H1 (cell line): ENCODE data around the gene POLR1G. TPM values are rescaled to one million over a fixed set of nuclear protein-coding genes. Genes with fewer than 3 reads are reported as not detected.
A peak's percentile ranks its signal among the peaks of the same experiment; 100 is the strongest.

ENCODE experiments used
- CTCF ChIA-PET: fragments of 300-600 bp; sonication (Branson Sonifier 250); formaldehyde crosslinking; loops from one replicate; lab custom pipeline; 2021; ENCODE audit not compliant: partially characterized antibody; lab: Charles Lee
- POLR2A ChIA-PET: fragments of 300-600 bp; sonication (Branson Sonifier 250); formaldehyde crosslinking; loops from one replicate; lab custom pipeline; 2021; ENCODE audit warnings: inconsistent platforms; ENCODE audit not compliant: partially characterized antibody; lab: Charles Lee
- DNase-seq, 2 experiments: peaks; one replicate each; pipeline versions ENCODE4 v3.0.0 to v3.0.0-alpha.2; 2010 to 2022; ENCODE audit warnings: low spot score in 2 of 2, low read depth in 1 of 2, mixed read lengths in 1 of 2
- FAIRE-seq: peaks from 2 replicates; lab custom pipeline; 2011; peaks lifted over from hg19 to GRCh38; lab: Jason Lieb, UNC
- H2AFZ ChIP-seq: 2 replicates; pipeline ENCODE4 v1.8.1; 2012; ENCODE audit warnings: low read length, inconsistent platforms
- H2AK5ac ChIP-seq: 2 replicates; pipeline ENCODE4 v1.6.1; 2013; ENCODE audit warnings: low read depth, low read length
- H2BK120ac ChIP-seq: replicated peaks from 2 replicates; pipeline ENCODE3; 2013; ENCODE audit warnings: low read depth, low read length, inconsistent platforms
- H2BK12ac ChIP-seq: 2 replicates; pipeline ENCODE4 v1.6.1; 2013; ENCODE audit warnings: low read depth, low read length
- H2BK15ac ChIP-seq: 2 replicates; pipeline ENCODE4 v1.6.1; 2013; ENCODE audit warnings: low read length
- H2BK20ac ChIP-seq: 2 replicates; pipeline ENCODE4 v1.6.1; 2013; ENCODE audit warnings: low read length
- H2BK5ac ChIP-seq: 2 replicates; pipeline ENCODE4 v1.6.1; 2013; ENCODE audit warnings: low read depth, low read length
- H3K14ac ChIP-seq: 2 replicates; pipeline ENCODE4 v1.6.1; 2013; ENCODE audit warnings: inconsistent platforms; ENCODE audit not compliant: insufficient read length
- H3K18ac ChIP-seq: 2 replicates; pipeline ENCODE4 v1.6.1; 2013; ENCODE audit warnings: low read length; ENCODE audit errors: extremely low read depth
- H3K23ac ChIP-seq: 2 replicates; pipeline ENCODE4 v1.6.1; 2013; ENCODE audit warnings: inconsistent platforms; ENCODE audit not compliant: insufficient read length
- H3K23me2 ChIP-seq: 2 replicates; pipeline ENCODE4 v1.6.1; 2013; ENCODE audit warnings: low read depth, low read length
- H3K27ac ChIP-seq: 2 replicates; pipeline ENCODE4 v1.6.1; 2011; ENCODE audit warnings: low read depth, low read length, inconsistent platforms
- H3K27me3 ChIP-seq, 4 experiments: replicated peaks in 1 of 4; 1 replicate in 1 of 4; 2 replicates in 3 of 4; pipeline versions ENCODE4 v1.6.1 to v1.8.1; 2011 to 2013; ENCODE audit warnings: low read length in 3 of 4, mild to moderate bottlenecking in 3 of 4, inconsistent platforms in 2 of 4, mixed read lengths in 2 of 4, moderate library complexity in 1 of 4; ENCODE audit not compliant: control insufficient read depth in 3 of 4, insufficient read depth in 3 of 4; ENCODE audit errors: extremely low read depth in 1 of 4
- H3K36me3 ChIP-seq, 4 experiments: 2 replicates each; pipeline versions ENCODE4 v1.6.1 to v1.8.1; 2011 to 2013; ENCODE audit warnings: mild to moderate bottlenecking in 4 of 4, low read length in 3 of 4, moderate library complexity in 2 of 4, control low read depth in 1 of 4, inconsistent platforms in 1 of 4; ENCODE audit not compliant: insufficient read depth in 4 of 4, control insufficient read depth in 2 of 4
- H3K4ac ChIP-seq: replicated peaks from 2 replicates; pipeline ENCODE3; 2013; ENCODE audit warnings: low read length, low read depth, mixed read lengths, inconsistent platforms; ENCODE audit not compliant: insufficient read length
- H3K4me1 ChIP-seq, 4 experiments: replicated peaks in 1 of 4; 1 replicate in 1 of 4; 2 replicates in 3 of 4; pipeline versions ENCODE4 v1.6.1 to v1.8.1; 2011 to 2013; ENCODE audit warnings: low read length in 3 of 4, inconsistent platforms in 2 of 4, mixed read lengths in 1 of 4; ENCODE audit not compliant: insufficient read depth in 4 of 4, control insufficient read depth in 3 of 4
- H3K4me2 ChIP-seq, 2 experiments: 2 replicates each; pipeline versions ENCODE4 v1.6.1 to v1.8.1; 2011 to 2013; ENCODE audit warnings: low read depth in 2 of 2, low read length in 2 of 2, control low read depth in 1 of 2, inconsistent platforms in 1 of 2, mild to moderate bottlenecking in 1 of 2; ENCODE audit not compliant: insufficient read depth in 1 of 2
- H3K4me3 ChIP-seq, 4 experiments: fragments of 200-600, 300-600 bp in 1 of 4; sonication (generic), shearing (Covaris generic), sonication (Bioruptor Twin) in 1 of 4; 2 replicates each; pipeline versions ENCODE4 v1.5.1 to v1.8.1; 2011 to 2016; ENCODE audit warnings: low read length in 4 of 4, low read depth in 3 of 4, control low read depth in 2 of 4, inconsistent platforms in 2 of 4, mild to moderate bottlenecking in 2 of 4, mixed read lengths in 1 of 4, moderate library complexity in 1 of 4; ENCODE audit not compliant: insufficient read depth in 2 of 4; ENCODE audit errors: extremely low read depth in 1 of 4
- H3K56ac ChIP-seq: replicated peaks from 2 replicates; pipeline ENCODE3; 2013; ENCODE audit warnings: low read depth, mild to moderate bottlenecking, mixed read lengths, low read length, inconsistent platforms; ENCODE audit not compliant: insufficient read length
- H3K79me1 ChIP-seq: 2 replicates; pipeline ENCODE4 v1.6.1; 2013; ENCODE audit warnings: low read depth, low read length, control low read depth
- H3K79me2 ChIP-seq, 2 experiments: 2 replicates each; pipeline versions ENCODE4 v1.6.1 to v1.8.1; 2012 to 2013; ENCODE audit warnings: low read length in 2 of 2, mild to moderate bottlenecking in 2 of 2, inconsistent platforms in 1 of 2; ENCODE audit not compliant: insufficient read depth in 2 of 2, control insufficient read depth in 1 of 2
- H3K9ac ChIP-seq, 4 experiments: replicated peaks in 1 of 4; 1 replicate in 1 of 4; 2 replicates in 3 of 4; pipeline versions ENCODE4 v1.6.1 to v1.8.1; 2011 to 2013; ENCODE audit warnings: low read depth in 3 of 4, low read length in 3 of 4, control low read depth in 2 of 4, mild to moderate bottlenecking in 2 of 4, moderate library complexity in 2 of 4, inconsistent platforms in 1 of 4; ENCODE audit errors: extremely low read depth in 1 of 4
- H3K9me3 ChIP-seq, 2 experiments: 2 replicates each; pipeline versions ENCODE4 v1.6.1 to v1.8.1; 2012 to 2013; ENCODE audit warnings: mild to moderate bottlenecking in 2 of 2, moderate library complexity in 2 of 2, control low read depth in 1 of 2, inconsistent platforms in 1 of 2, low read depth in 1 of 2, low read length in 1 of 2, mixed read lengths in 1 of 2; ENCODE audit not compliant: insufficient read depth in 2 of 2
- H4K20me1 ChIP-seq, 2 experiments: replicated peaks in 1 of 2; 2 replicates each; pipeline versions ENCODE3 to v1.8.1; 2011 to 2013; ENCODE audit warnings: inconsistent platforms in 2 of 2, low read length in 2 of 2, mild to moderate bottlenecking in 1 of 2; ENCODE audit not compliant: insufficient read depth in 2 of 2, control insufficient read depth in 1 of 2
- H4K5ac ChIP-seq: 2 replicates; pipeline ENCODE4 v1.6.1; 2013; ENCODE audit warnings: low read length, low read depth, mixed read lengths, inconsistent platforms; ENCODE audit not compliant: insufficient read length
- H4K8ac ChIP-seq: 2 replicates; pipeline ENCODE4 v1.8.0; 2013; ENCODE audit warnings: mild to moderate bottlenecking, moderate library complexity, low read length, inconsistent platforms; ENCODE audit not compliant: insufficient read depth; ENCODE audit errors: extremely low read depth
- H4K91ac ChIP-seq: replicated peaks from 2 replicates; pipeline ENCODE3; 2013; ENCODE audit warnings: low read length, mixed read lengths, inconsistent platforms; ENCODE audit not compliant: insufficient read length
- BRCA1 ChIP-seq: IDR thresholded peaks from 2 replicates; pipeline ENCODE4 v1.6.1; 2012; ENCODE audit warnings: low read depth, low read length, improper control_type of control experiment
- CHD1 ChIP-seq: IDR thresholded peaks from 2 replicates; pipeline ENCODE4 v1.6.1; 2012; ENCODE audit warnings: low read depth, low read length, improper control_type of control experiment
- CREB1 ChIP-seq: IDR thresholded peaks from 2 replicates; pipeline ENCODE4 v1.6.1; 2012; ENCODE audit warnings: inconsistent platforms
- GTF2F1 ChIP-seq: IDR thresholded peaks from 2 replicates; pipeline ENCODE4 v1.6.1; 2012; ENCODE audit warnings: low read depth, low read length, improper control_type of control experiment, borderline replicate concordance
- HDAC2 ChIP-seq, 2 experiments: fragments of 300-600 bp in 1 of 2; sonication (generic) in 1 of 2; IDR thresholded peaks; 2 replicates each; pipeline ENCODE4 v1.6.1; 2011 to 2012; ENCODE audit warnings: low read depth in 2 of 2, low read length in 2 of 2, mild to moderate bottlenecking in 2 of 2, moderate library complexity in 2 of 2, borderline replicate concordance in 1 of 2, inconsistent platforms in 1 of 2
- JUN ChIP-seq: IDR thresholded peaks from 2 replicates; pipeline ENCODE4 v1.6.1; 2011; ENCODE audit warnings: low read depth, mild to moderate bottlenecking, improper control_type of control experiment, low read length
- KDM1A ChIP-seq: fragments of 200-600, 300-600 bp; sonication (generic); IDR thresholded peaks from 2 replicates; pipeline ENCODE4 v1.7.1; 2016; ENCODE audit warnings: mild to moderate bottlenecking, low read length, borderline replicate concordance
- NRF1 ChIP-seq: IDR thresholded peaks from 2 replicates; pipeline ENCODE4 v1.6.1; 2011; ENCODE audit warnings: mild to moderate bottlenecking, low read depth, low read length, improper control_type of control experiment
- TEAD4 ChIP-seq: IDR thresholded peaks from 2 replicates; pipeline ENCODE4 v1.6.1; 2012; ENCODE audit warnings: low read depth, low read length, inconsistent platforms, mixed read lengths
- YY1 ChIP-seq: IDR thresholded peaks from 2 replicates; pipeline ENCODE4 v1.6.1; 2011; ENCODE audit warnings: low read depth, mild to moderate bottlenecking, low read length
- WGBS, 2 experiments: shearing (Covaris generic) in 1 of 2; methylation state at CpG; one replicate each; pipeline versions ENCODE4 v1.1.6 to v1.1.7; 2013 to 2015; ENCODE audit warnings: low lambda C conversion rate in 2 of 2, mixed read lengths in 2 of 2, inconsistent platforms in 1 of 2, low coverage in 1 of 2, missing lambda C conversion rate in 1 of 2; ENCODE audit not compliant: insufficient replicate concordance in 2 of 2, insufficient coverage in 1 of 2, insufficient read length in 1 of 2; ENCODE audit errors: extremely low coverage in 1 of 2, missing lambda C conversion rate in 1 of 2; 5-methylcytosine and 5-hydroxymethylcytosine counted together
- polyA plus RNA-seq, 7 experiments: library from polyadenylated mRNA; depleted of rRNA in 3 of 7; stranded (reverse) in 5 of 7; unstranded in 2 of 7; fragments of >200 nt in 5 of 7; fragments of 200-250 nt in 2 of 7; gene quantifications; 1 replicate in 5 of 7; 2 replicates in 1 of 7; 4 replicates in 1 of 7; pipeline versions ENCODE4 v1.2.1 to v1.2.3, GENCODE V29; 2011 to 2013; ENCODE audit warnings: missing spikeins in 2 of 7, mixed read lengths in 2 of 7
- total RNA-seq: library from RNA; stranded (reverse); fragmentation: NEBNext Ultra II Directional; extraction: Animal tissue kit (Norgen Biotek cat#: 25700); gene quantifications from 2 replicates; pipeline ENCODE4 v1.2.1, GENCODE V29; 2021
- TF ChIP-seq, protein P1 (sequence below): IDR thresholded peaks from 2 replicates; pipeline ENCODE4 v1.6.1; 2012; ENCODE audit warnings: low read length, inconsistent platforms

POLR1G gene
- total and polyA plus RNA-seq, 2 of the 8 experiments (the other 6 are each of a cell fraction or from before 2014, with no cell fraction given): 16.8 to 34.8 TPM

DNA sequence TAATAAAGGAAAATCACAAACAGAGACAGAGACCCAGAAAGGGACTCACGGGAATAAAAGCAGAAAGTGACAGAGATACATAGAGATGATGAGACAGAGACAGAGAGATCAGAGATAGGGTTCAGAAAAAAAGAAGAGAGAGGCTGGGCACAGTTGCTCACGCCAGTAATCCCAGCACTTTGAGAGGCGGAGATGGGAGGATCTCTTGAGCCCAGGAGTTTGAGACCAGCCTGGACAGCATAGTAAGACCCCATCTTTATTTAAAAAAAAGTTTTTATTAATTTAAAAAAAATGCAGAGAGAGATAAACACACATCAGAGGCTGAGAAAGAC is 41.9 kb downstream of the POLR1G start:
- Histone ChIP-seq H3K56ac (no peak overlapping the region), H4K20me1 (no peaks in the 10 kb centered on the region), H2BK15ac (no peak overlapping the region), H3K27ac (no peak overlapping the region), H3K23ac (no peak overlapping the region), H4K8ac (no peak overlapping the region), H2BK12ac (no peak overlapping the region), H3K27me3 (peaks cover 0 to 19% (median 14%) of the 10 kb centered on the region in 4 experiments; a peak in 6 of 7 replicates), H3K4me2 (no peak overlapping the region), H3K4ac (no peak overlapping the region), H3K4me3 (no peak overlapping the region), H3K23me2 (peaks cover 19% of the 10 kb centered on the region), H2BK20ac (no peak overlapping the region), H2AFZ (no peak overlapping the region), H2BK120ac (no peak overlapping the region), H4K91ac (no peak overlapping the region), H3K36me3 (no peaks in the 10 kb centered on the region), H3K4me1 (peaks cover 4 to 13% (median 7%) of the 10 kb centered on the region in 4 experiments; a peak in 6 of 7 replicates), H3K18ac (no peak overlapping the region), H3K9me3 (no peaks in the 10 kb centered on the region), H3K14ac (no peak overlapping the region), H3K9ac (no peak overlapping the region), H2BK5ac (no peak overlapping the region), H4K5ac (no peak overlapping the region), H3K79me1 (no peaks in the 10 kb centered on the region), H2AK5ac (no peak overlapping the region), H3K79me2 (no peaks in the 10 kb centered on the region)
- no peak for DNase-seq
- 84% methylated on average over 3 of the region's 3 CpGs; no CpG with 5 or more reads in 1 of the 2 experiments for WGBS, 2 experiments
- FAIRE-seq: no peak
- POLR2A ChIA-PET: interaction anchor here (1.3 to 2.1 kb wide), 4 partner anchors 9 to 80 kb away, joined by 4 to 11 read pairs (median 6); partner anchors contain the start of gene FOSB
- no peak for TF ChIP-seq TEAD4
- no peak for TF ChIP-seq YY1
- no peak for TF ChIP-seq CHD1
- no peak for TF ChIP-seq CREB1
- 0 out of 2 replicates have a peak, but pooled peaks have one; percentile 16 for TF ChIP-seq KDM1A
- TF ChIP-seq, protein P1, sequence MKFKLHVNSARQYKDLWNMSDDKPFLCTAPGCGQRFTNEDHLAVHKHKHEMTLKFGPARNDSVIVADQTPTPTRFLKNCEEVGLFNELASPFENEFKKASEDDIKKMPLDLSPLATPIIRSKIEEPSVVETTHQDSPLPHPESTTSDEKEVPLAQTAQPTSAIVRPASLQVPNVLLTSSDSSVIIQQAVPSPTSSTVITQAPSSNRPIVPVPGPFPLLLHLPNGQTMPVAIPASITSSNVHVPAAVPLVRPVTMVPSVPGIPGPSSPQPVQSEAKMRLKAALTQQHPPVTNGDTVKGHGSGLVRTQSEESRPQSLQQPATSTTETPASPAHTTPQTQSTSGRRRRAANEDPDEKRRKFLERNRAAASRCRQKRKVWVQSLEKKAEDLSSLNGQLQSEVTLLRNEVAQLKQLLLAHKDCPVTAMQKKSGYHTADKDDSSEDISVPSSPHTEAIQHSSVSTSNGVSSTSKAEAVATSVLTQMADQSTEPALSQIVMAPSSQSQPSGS: no peak
- TF ChIP-seq JUN: no peak
- no peak for TF ChIP-seq GTF2F1
- no peak for TF ChIP-seq BRCA1
- TF ChIP-seq HDAC2 (IDR thresholded peaks at IDR 0.05; ENCODE audit: borderline replicate concordance in 1 of 2, low read depth in 2 of 2, low read length in 2 of 2): 0 out of 4 replicates have a peak, but pooled peaks of 1 of the 2 experiments have one; percentile 24
- no peak for TF ChIP-seq NRF1
- CTCF ChIA-PET: interaction anchor here (0.5 to 6.3 kb wide), 10 partner anchors 9 to 838 kb away, joined by 3 to 145 read pairs (median 10); no protein-coding TSS in a partner anchor
